ENCODE measurements around the gene TM9SF2.
A peak's percentile ranks its signal among the peaks of the same experiment; 100 is the strongest.

TM9SF2 gene

DNA sequence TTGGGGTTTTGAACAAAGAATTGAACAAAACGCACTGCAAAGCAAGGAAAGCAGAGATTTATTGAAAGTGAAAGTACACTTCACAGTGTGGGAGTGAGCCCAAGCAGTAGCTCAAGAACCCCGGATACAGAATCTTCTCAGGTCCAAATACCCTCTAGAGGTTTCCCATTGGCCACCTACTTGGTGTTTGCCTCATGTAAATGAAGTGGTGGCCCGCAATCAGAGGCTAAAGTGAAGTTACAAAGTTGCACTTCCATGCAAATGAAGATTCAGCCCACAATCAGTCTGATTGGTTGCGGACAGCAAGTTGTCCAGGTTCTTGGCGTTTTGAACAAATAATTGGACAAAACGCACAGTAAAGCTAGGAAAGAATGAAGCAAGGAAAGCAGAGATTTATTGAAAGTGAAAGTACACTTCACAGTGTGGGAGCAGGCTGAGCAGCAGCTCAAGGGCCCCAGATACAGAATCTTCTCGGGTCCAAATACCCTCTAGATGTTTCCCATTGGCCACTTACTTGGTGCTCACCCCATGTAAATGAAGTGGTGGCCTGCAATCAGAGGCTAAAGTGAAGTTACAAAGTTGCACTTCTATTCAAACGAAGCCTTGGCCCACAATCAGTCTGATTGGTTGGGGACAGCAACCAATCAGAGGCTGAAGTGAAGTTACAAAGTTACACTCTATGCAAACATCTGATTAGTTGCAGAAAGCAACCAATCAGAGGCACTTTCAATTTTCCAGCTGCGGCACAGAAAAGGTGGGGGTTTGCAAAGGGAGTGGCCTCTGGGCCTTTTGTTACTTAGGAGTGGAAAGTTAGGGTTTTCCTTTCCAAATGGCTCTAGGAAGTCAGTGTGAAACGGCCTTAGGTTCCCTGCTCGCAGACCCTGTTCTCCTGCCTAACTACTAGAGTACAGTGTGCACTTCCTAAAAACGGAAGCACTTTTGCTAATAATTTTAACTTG is 4.8 kb upstream of the TM9SF2 start:
- DNase-seq: peak; percentile 50

DNA sequence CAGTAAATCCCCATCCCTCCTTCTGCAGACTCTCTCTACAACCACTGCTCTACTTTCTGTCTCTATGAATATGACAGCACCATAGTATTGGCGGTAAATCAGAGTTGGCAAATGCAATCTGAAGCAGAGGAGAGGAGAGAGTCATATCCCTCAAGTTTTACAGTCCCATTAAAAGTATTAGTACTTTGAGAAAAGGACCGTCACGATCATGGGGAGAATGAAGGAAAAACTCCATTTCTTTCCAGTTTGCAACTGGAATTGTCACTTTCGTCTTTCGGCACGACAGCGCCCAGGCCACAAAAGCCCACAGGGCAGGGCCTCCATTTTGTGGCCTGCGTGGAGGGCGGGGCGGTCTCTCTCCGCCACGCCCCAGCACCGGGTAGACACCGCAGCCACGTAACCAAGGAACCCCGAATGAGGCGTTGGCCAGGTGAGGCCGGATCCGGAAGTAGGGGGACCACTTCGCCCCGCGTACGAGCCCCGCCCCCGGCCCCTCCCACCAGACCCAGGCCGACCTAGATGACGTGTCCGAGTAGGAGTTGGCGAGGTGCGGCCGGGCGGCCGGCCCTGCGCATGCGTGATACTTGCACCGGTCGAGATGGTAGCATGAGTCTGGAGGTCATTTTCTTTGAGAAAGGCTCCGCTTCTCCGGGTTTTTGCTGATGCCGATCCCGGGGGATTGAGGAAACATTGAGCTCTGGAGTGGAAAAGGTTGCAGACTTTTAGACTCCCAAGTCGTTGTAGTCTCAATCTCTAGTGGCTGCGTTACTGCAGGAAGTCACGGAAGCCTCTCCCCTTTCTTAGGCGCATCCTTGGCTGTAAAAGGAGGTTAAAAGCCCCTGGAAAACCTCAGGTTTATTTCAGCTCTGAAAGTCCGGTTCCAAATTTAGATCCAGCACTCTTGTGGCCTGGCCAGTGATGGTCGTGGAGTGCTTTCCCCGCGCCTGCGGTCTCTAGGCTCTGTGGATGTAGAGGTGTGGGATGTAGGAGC is 2.8 kb upstream of the TM9SF2 start:
- DNase-seq: peak; percentile 87

DNA sequence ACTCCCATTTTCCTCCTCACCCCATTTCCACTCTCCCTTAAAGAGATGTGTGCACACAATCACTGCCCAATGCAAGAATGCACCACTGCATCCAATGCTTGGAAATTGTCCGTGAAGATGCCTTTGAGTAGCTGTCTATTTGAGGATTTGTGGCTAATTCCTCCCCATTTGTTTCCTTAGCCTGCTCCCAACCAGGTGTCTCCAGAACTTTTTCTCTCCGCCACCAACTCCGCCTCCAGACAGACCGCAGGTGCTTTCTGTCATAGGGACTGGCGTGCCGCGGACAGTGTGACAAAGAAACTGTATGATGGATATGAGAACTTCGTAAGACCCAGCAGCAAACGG is 461 bp upstream of the TM9SF2 start:
- no peak for DNase-seq

DNA sequence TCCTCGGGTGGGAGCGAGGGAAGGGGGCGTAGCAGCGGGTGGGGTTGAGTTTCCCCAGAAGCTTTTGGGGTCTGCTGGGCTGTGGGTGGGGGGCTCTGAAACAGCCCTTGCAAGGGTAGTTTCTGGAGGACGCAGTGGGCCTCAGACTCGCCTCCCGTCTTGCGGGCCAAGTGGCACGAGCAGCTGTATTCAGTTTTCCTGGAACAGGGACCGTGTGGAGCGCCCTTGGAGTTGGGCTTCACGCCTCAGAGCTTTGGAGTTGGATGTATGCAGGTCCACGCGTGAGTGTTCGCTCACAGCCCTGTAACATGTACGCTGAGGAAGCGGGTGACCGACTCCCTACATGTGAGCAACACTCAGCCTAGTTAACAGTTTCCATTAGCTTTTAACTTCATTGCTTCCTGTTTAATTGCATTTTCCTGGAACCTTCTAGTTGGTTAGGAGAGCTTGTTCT is 603 bp downstream of the TM9SF2 start:
- peak; percentile 14 for DNase-seq

DNA sequence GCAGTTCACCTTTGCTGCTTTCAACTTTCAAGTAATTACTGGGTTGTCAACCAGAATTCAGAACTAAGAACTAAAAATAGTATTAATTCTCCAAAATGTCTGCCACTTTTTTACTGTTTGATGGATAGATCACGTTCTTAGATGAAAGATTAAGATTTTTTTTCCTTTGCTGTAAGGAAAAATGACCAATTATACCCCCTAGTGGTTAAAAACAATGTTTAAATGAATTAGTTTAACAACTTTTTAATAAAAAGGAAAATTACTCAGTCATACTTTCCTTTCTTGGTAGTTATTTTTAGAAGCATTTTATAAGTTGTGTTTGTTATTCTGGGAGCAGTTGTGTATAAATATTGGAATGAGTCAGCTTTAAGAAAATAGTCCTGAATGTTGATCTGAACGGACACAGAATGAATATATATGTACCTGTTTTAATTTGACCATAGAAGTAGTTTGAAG is 4.6 kb downstream of the TM9SF2 start:
- peak; percentile 51 for DNase-seq

DNA sequence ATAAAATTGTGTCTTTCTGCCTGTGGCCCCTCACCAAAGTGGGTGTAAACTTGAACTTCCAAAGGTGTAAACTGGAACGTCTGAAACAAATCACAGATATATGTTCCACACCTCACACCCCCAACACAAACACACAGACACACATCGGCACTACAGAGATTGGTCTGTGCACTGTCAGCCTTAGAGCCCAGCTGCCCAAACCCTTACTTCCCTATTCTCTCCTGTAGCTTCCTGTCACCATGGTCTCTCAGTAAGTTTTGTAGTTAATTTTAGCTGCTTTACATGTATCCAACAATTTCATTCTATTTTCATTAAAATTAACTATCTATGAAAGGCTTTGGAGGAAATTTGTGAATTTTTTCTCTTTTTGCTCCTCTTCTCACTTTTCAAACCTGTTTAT is 5.4 kb downstream of the TM9SF2 start:
- DNase-seq: no peak

DNA sequence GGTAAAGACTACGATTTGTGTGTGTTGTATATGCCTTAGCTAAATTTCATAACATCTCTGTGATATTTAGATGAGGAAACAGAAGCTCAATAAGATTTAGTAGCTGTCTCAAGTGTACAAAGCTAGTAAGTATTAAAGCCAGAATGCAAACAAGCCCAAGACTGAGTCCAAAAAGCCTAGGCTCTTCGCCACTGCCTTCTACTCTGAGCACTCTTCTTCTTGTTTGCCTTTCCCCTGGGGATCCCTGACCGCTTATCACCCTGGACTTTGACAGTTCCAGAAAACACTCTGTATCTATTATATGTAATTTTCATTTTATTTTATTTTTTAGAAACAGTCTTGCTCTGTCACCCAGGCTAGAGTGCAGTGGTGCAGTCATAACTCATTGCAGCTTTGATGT is 5.8 kb downstream of the TM9SF2 start:
- no peak for DNase-seq

DNA sequence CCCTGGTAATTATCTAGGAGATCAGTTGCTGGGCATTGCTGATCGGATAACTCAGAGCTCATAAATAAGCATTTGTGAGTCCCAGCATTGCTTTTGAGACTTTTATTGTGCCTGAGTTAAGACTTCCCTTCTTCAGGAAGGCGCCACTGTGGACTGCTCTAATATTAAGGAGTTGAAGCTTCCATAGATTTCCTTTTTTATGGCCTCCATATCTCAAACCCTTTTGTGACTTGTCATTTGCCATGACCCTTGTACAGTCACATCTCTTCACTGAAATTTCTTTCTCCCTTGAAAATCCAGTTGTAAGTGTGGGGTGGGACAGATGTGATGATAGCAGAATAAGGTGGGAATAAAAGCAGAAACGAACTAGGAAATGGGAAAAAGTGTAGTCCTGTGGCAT is 6.3 kb downstream of the TM9SF2 start:
- no peak for DNase-seq

DNA sequence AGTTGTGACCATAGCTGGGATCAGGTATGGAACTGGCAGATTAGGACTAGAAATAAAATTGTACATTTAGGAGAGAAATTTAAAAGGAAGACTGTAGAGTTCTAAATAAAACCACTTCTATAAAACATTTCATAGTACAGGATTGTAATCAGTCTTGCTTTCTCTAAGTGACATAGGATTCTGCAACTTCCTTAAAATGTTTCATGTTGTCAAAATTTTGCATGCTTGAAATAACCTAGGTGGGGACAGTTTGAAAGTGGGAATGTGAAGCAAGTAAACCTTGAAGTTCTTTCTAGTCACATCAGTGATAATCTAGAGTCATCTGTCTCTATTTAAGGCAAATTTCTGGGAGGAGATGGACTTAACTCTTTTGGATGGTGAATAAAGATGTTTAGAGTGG is 6.7 kb downstream of the TM9SF2 start:
- DNase-seq: no peak

DNA sequence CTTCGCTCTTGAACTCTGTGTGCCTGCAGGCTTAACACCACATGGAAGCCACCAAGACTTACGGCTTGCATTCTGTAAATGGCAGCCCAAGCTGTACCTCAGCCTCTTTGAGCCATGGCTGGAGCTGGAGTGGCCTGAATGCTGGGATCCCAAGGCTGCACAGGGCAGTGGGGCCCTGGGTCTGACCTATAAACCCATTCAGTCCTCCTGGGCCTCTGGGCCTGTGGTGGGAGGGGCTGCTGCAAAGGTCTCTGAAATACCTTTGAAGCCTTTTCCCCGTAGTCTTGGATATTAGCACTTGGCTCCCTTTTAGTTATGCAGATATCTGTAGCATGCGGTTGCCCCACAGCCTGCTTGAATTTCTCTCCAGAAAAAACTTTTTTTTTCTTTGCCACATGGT is 8.2 kb downstream of the TM9SF2 start:
- DNase-seq: no peak

DNA sequence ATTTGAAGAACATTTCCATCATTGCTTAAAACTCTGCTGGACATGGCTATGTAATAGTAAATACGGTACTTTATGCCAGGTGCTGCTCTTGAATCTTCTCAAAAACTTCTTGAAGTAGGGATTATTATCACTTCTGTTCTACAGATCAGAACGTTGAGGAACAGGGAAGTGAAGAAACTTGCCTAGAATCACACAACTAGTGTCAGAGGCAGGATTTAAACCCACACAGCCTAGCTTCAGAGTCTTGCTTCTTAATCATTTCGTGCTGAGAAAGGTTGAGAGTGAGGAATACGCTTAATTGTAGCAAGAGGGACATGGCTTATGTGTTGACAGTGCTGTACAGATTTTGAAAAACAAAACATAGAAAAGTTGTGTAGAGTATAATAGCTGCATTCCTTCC is 13.5 kb downstream of the TM9SF2 start:
- no peak for DNase-seq

DNA sequence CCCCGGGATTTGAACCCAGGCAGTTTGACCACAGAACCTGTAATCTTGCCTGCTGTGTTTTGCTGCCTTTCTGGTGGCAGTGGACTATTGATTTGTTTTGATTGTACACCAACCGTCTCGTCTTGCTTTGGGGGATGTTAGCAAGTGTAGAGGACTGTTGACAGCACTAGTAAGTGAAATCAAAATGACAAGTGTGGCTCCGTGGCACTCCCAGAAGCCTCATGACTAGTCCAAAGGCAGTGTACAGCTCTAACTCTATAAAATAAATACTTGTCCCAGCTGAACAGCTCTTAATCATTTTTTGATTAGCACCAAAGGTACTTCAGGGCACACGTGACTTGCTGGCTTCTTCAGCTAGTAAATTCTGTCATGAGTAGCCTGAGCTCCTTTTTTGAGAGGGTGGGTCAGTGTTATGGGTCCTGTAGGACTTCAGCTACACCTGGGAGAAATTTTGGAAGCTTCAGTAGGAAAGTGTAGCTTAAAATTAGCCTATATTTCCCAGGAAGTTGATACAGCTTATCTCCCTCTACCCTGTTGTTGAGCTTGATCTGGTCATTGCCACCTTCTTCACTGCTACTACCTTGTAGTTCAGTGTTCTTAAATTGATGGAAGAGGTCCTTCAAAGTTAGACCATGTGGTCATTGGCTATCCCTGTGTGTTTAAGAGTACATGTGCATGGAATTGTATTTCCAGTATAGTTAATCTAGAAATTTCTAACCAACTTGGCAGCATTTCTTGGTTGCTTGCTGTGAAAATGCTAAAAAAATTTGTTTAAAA is 15.1 kb downstream of the TM9SF2 start:
- DNase-seq: no peak

DNA sequence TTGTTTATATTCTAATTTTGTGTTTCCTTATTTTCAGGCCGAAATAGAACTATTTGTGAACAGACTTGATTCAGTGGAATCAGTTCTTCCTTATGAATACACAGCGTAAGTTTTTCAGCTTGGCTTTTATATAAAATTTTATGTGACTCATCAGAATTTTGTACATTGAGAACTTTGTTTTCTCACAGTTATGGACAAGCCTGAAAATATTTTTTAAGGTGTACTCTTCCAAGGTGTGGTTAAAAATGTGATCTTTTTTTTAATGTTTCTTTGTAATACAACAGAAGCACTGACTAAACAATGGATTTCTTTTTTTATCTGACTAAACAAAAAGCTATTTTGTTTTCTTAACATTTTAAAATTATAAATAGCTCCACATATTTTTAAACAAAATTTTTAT is 16.3 kb downstream of the TM9SF2 start:
- no peak for DNase-seq

DNA sequence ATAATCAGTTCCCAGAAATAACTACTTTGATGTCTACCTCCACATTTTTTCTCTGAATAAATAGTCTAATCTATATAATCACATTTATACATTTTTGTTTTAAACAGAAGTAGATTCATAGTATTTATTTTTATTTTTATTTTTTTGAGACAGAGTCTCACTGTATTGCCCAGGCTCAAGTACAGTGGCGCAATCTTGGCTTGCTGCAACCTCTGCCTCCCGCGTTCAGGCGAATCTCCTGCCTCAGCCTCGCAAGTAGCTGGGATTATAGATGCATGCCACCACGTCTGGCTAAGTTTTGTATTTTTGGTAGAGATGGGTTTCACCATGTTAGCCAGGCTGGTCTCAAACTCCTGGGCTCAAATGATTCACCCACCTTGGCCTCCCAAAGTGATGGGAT is 16.7 kb downstream of the TM9SF2 start:
- DNase-seq: no peak

DNA sequence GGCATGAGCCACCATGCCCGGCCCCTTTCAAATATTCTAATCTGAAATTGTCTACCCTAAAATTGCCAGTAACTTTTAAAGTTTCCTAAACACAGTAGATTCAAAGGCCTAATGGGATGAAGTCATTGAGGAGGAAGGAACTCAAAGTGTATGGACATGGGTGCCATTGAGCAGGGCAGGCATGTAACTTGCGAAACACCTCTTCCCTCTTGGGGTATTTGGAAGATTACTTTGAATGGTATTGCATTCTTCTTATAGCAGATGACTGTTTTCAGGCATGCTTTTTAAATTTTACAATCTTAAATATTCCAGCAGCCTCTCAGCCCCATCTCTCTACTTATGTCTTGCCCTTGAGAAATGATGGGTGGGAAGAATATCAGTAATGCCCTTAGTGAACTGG is 21.0 kb downstream of the TM9SF2 start:
- no peak for DNase-seq

DNA sequence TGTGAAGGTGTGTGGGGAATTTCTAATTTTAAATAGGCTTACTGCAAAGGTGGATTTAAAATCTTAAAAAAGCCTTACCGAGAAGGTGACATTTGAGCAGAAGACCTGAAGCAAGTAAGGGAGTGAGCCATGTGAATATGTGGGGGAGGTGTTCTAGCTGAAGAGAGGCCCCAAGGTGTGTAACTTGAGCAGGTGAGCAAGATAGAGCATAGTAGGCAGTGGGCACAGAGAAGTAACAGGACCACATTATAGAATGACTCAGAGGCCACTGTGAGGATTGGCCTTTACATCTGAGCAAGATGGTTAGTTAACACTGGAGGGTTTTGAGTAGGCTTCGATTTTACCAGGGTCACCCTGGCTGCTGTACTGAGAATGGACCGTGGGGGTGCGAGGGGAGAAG is 22.6 kb downstream of the TM9SF2 start:
- no peak for DNase-seq

DNA sequence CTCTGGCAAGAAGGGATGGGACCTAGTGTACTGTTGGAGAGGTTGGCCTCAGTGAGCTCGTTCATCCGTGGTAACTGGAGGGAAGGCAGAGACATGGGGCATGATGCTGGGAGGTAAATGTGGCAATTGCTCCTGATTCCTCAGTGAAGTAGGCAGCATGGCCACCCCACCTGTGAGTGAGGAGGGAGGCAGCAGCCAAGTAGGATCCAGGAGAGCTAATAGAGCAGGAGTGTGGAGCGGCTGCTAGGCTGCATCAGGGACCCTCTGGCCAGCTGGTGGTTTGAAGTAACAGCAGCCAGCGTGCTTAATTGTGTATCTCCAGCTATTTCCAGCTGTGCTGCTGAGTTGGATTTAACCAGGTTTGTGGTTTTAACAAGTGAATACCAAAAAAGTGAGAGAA is 24.7 kb downstream of the TM9SF2 start:
- DNase-seq: no peak

DNA sequence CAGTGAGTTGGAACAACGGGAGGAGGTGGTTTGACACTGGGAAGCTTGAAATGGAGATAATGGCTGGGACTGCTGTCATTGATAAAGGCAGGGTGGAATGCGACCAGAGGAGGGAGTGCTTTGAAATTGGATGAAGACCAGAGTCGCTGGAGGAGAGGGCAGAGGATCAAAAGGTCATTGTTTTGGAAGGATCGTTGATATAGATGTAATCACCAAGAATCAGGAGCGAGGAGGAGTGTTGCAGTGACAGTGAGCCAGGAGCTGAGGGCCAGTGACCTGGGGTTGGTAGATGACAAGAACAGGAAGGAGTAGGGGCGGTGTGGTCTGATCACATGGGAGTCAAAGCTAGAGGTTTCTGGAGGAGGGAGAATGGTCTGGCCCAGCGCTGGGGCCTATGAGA is 25.3 kb downstream of the TM9SF2 start:
- no peak for DNase-seq

DNA sequence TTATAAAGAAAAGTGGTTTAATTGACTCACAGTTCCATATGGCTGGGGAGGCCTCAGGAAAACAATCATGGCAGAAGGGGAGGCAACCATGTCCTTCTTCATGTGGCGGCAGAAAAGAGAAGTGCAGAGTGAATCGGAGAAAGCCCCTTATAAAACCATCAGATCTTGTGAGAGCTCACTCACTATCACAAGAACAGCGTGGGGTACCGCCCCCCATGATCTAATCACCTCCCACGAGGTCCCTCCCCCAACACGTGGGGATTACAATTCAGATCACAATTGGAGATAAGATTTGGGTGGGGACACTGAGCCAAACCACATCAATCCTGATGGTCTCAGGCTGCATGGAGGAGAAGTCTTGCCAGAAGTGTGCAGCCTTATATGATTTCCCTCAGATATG is 26.0 kb downstream of the TM9SF2 start:
- no peak for DNase-seq

DNA sequence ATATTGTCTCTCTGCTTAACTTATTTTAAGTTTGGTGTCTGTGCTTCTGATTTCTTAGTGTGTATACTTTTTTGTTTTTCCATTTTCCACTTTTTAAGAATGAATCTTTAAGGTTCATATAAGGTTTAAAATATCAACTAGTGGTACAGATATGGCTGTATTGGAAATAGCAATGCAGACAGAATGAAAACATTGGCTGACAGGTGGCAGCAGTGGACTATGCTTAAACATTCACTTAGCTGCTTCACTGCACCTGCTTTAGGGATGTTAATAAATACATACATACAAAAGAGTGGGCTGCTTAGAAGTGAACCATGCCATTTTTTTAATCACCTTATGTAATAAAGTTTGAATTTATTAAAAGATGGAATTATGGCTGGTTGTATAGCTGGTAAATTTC is 27.3 kb downstream of the TM9SF2 start:
- no peak for DNase-seq

DNA sequence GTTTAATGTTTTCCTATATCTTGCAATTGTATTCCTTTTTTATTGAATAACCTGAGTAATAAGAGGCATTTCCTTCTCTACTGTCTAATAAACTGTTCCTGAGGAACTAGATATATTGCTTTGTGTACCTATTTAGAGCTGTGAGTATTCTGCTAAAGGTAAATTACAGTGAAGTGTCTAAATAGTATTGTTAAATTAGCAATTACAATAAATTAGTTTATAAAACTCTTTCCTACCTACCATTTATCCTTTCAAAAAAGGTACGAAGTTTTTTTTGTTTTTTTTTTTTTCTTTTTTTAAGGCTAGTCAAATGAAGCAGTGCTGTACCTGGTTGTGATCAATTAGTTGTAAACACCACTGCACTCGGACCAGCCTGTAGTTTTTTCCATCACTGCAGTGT is 34.8 kb downstream of the TM9SF2 start:
- no peak for DNase-seq

DNA sequence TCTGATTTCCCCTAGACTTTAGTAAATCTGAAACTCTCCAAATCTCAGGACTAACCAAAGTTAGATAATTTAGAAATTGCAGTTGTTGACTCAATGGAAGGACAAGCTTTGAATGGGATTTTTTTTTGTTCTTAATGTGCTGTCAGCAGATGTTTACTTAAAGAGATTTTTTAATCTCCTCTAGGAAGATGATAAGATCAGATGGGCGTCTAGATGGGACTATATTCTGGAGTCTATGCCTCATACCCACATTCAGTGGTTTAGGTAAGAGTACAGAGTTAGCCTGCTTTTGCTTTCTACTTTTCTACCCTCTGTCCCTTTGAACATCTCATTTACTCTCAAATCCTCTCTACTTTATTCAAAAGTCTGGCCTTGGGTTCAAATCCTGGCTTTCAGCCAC is 39.3 kb downstream of the TM9SF2 start:
- no peak for DNase-seq
